T-helper 1 cell treated with Interleukin-12 subunit alpha and Interleukin-12 subunit beta and Interleukin-4 antibody, amounts not matched to agents 30 μg/mL and 1 μg/mL, for 36 hours (primary cell): Measurements from ENCODE around the gene RASSF3.
A peak's percentile ranks its signal among the peaks of the same experiment; 100 is the strongest.
"Not testable (repeated sequence)": the region's sequence is repeated elsewhere in the genome, so short reads cannot be mapped to it uniquely, and the experiment has no call there.

Experiments
- H3K27ac Mint-ChIP-seq: one replicate; pipeline ENCODE4 v1.8.0; 2021; ENCODE audit warnings: mild to moderate bottlenecking, mixed read lengths
- H3K27me3 Mint-ChIP-seq: one replicate; pipeline ENCODE4 v1.8.0; 2021; ENCODE audit warnings: low read depth, mixed read lengths
- H3K36me3 Mint-ChIP-seq: one replicate; pipeline ENCODE4 v1.8.0; 2021; ENCODE audit warnings: low read depth, mixed read lengths
- H3K4me1 Mint-ChIP-seq: one replicate; pipeline ENCODE4 v1.8.0; 2021; ENCODE audit warnings: low read depth, mixed read lengths
- H3K4me3 Mint-ChIP-seq: one replicate; pipeline ENCODE4 v1.8.0; 2021; ENCODE audit warnings: mild to moderate bottlenecking, moderate library complexity, mixed read lengths
- H3K9me3 Mint-ChIP-seq: one replicate; pipeline ENCODE4 v1.8.0; 2021; ENCODE audit warnings: mixed read lengths

RASSF3 gene

GRCh38 chr12:64634508-64635092 is 24.3 kb downstream of the RASSF3 start:
- Mint-ChIP-seq H3K27me3 (no peaks in the 10 kb centered on the region), H3K27ac (no peak overlapping the region), H3K36me3 (peaks cover 40% of the 10 kb centered on the region), H3K9me3 (peaks cover 6% of the 10 kb centered on the region), H3K4me1 (peaks cover 43% of the 10 kb centered on the region), H3K4me3 (no peak overlapping the region)

- H3K36me3 Mint-ChIP-seq: peaks cover 45% of the 10 kb centered on the region
- H3K27ac Mint-ChIP-seq: no peak overlapping the region
- peaks cover 48% of the 10 kb centered on the region for H3K4me1 Mint-ChIP-seq
- H3K9me3 Mint-ChIP-seq: peaks cover 6% of the 10 kb centered on the region
- H3K27me3 Mint-ChIP-seq: no peaks in the 10 kb centered on the region
- H3K4me3 Mint-ChIP-seq: no peak overlapping the region
These were observed 25.2 kb downstream of the RASSF3 start for GRCh38 chr12:64635356-64635998.

- H3K27me3 Mint-ChIP-seq: no peaks in the 10 kb centered on the region
- H3K4me3 Mint-ChIP-seq: no peak overlapping the region
- peaks cover 32% of the 10 kb centered on the region for H3K36me3 Mint-ChIP-seq
- peaks cover 6% of the 10 kb centered on the region for H3K9me3 Mint-ChIP-seq
- no peak overlapping the region for H3K27ac Mint-ChIP-seq
- peaks cover 37% of the 10 kb centered on the region for H3K4me1 Mint-ChIP-seq
These were observed 26.6 kb downstream of the RASSF3 start for GRCh38 chr12:64636856-64637255.

- no peaks in the 10 kb centered on the region for H3K9me3 Mint-ChIP-seq
- H3K27ac Mint-ChIP-seq: no peak overlapping the region
- no peak overlapping the region for H3K4me3 Mint-ChIP-seq
- no peaks in the 10 kb centered on the region for H3K27me3 Mint-ChIP-seq
- peaks cover 21% of the 10 kb centered on the region for H3K36me3 Mint-ChIP-seq
- H3K4me1 Mint-ChIP-seq: peaks cover 35% of the 10 kb centered on the region
These were observed 29.2 kb downstream of the RASSF3 start for GRCh38 chr12:64639466-64639865.

- Mint-ChIP-seq H3K27ac (no peak overlapping the region), H3K4me1 (peaks cover 37% of the 10 kb centered on the region), H3K36me3 (peaks cover 12% of the 10 kb centered on the region), H3K27me3 (no peaks in the 10 kb centered on the region), H3K9me3 (no peaks in the 10 kb centered on the region), H3K4me3 (no peak overlapping the region)
These were observed 36.0 kb downstream of the RASSF3 start for GRCh38 chr12:64646318-64646717.

GRCh38 chr12:64649487-64649886 is 39.2 kb downstream of the RASSF3 start:
- no peak overlapping the region for H3K27ac Mint-ChIP-seq
- no peak overlapping the region for H3K4me3 Mint-ChIP-seq
- H3K4me1 Mint-ChIP-seq: peaks cover 28% of the 10 kb centered on the region
- H3K36me3 Mint-ChIP-seq: peaks cover 10% of the 10 kb centered on the region
- H3K9me3 Mint-ChIP-seq: no peaks in the 10 kb centered on the region
- H3K27me3 Mint-ChIP-seq: no peaks in the 10 kb centered on the region

GRCh38 chr12:64650762-64651161 is 40.5 kb downstream of the RASSF3 start:
- no peaks in the 10 kb centered on the region for H3K9me3 Mint-ChIP-seq
- no peaks in the 10 kb centered on the region for H3K27me3 Mint-ChIP-seq
- H3K4me3 Mint-ChIP-seq: no peak overlapping the region
- H3K27ac Mint-ChIP-seq: no peak overlapping the region
- H3K36me3 Mint-ChIP-seq: peaks cover 10% of the 10 kb centered on the region
- peaks cover 27% of the 10 kb centered on the region for H3K4me1 Mint-ChIP-seq

GRCh38 chr12:64652346-64652745 is 42.1 kb downstream of the RASSF3 start:
- Mint-ChIP-seq H3K4me3 (no peak overlapping the region), H3K36me3 (peaks cover 16% of the 10 kb centered on the region), H3K4me1 (peaks cover 35% of the 10 kb centered on the region), H3K9me3 (no peaks in the 10 kb centered on the region), H3K27me3 (no peaks in the 10 kb centered on the region), H3K27ac (no peak overlapping the region)

GRCh38 chr12:64653123-64653522 is 42.8 kb downstream of the RASSF3 start:
- H3K4me1 Mint-ChIP-seq: peaks cover 37% of the 10 kb centered on the region
- peaks cover under 1% of the 10 kb centered on the region for H3K9me3 Mint-ChIP-seq
- H3K4me3 Mint-ChIP-seq: no peak overlapping the region
- H3K27ac Mint-ChIP-seq: no peak overlapping the region
- peaks cover 18% of the 10 kb centered on the region for H3K36me3 Mint-ChIP-seq
- H3K27me3 Mint-ChIP-seq: no peaks in the 10 kb centered on the region

- not testable (repeated sequence) for H3K4me3 Mint-ChIP-seq, H3K27ac Mint-ChIP-seq, H3K9me3 Mint-ChIP-seq, H3K27me3 Mint-ChIP-seq
- Mint-ChIP-seq H3K36me3 (peaks cover 25% of the 10 kb centered on the region), H3K4me1 (peaks cover 42% of the 10 kb centered on the region)
These were observed 43.6 kb downstream of the RASSF3 start for GRCh38 chr12:64653907-64654306.

- no peak overlapping the region for H3K27ac Mint-ChIP-seq
- no peak overlapping the region for H3K4me3 Mint-ChIP-seq
- peaks cover 46% of the 10 kb centered on the region for H3K4me1 Mint-ChIP-seq
- H3K9me3 Mint-ChIP-seq: peaks cover 4% of the 10 kb centered on the region
- no peaks in the 10 kb centered on the region for H3K27me3 Mint-ChIP-seq
- peaks cover 30% of the 10 kb centered on the region for H3K36me3 Mint-ChIP-seq
These were observed 44.8 kb downstream of the RASSF3 start for GRCh38 chr12:64655141-64655540.

- peaks cover 27% of the 10 kb centered on the region for H3K36me3 Mint-ChIP-seq
- H3K27me3 Mint-ChIP-seq: no peaks in the 10 kb centered on the region
- no peak overlapping the region for H3K27ac Mint-ChIP-seq
- no peak overlapping the region for H3K4me3 Mint-ChIP-seq
- peaks cover 4% of the 10 kb centered on the region for H3K9me3 Mint-ChIP-seq
- H3K4me1 Mint-ChIP-seq: peaks cover 48% of the 10 kb centered on the region
These were observed 46.1 kb downstream of the RASSF3 start for GRCh38 chr12:64656429-64656828.

GRCh38 chr12:64658892-64659481 is 48.7 kb downstream of the RASSF3 start:
- Mint-ChIP-seq H3K9me3 (peaks cover 4% of the 10 kb centered on the region), H3K27ac (peak overlapping the region; percentile 14), H3K27me3 (no peaks in the 10 kb centered on the region), H3K36me3 (peaks cover 29% of the 10 kb centered on the region), H3K4me3 (no peak overlapping the region), H3K4me1 (peaks cover 51% of the 10 kb centered on the region)

GRCh38 chr12:64660237-64661018 is 50.1 kb downstream of the RASSF3 start:
- Mint-ChIP-seq H3K36me3 (peaks cover 29% of the 10 kb centered on the region), H3K4me1 (peaks cover 54% of the 10 kb centered on the region), H3K27me3 (no peaks in the 10 kb centered on the region), H3K4me3 (no peak overlapping the region), H3K27ac (peak overlapping the region; percentile 32), H3K9me3 (peaks cover 4% of the 10 kb centered on the region)

- Mint-ChIP-seq H3K4me3 (no peak overlapping the region), H3K9me3 (peaks cover 4% of the 10 kb centered on the region), H3K36me3 (peaks cover 18% of the 10 kb centered on the region), H3K27me3 (no peaks in the 10 kb centered on the region), H3K4me1 (peaks cover 60% of the 10 kb centered on the region), H3K27ac (no peak overlapping the region)
These were observed 52.7 kb downstream of the RASSF3 start for GRCh38 chr12:64663015-64663414.
